ENCODE data around the gene TGFB1I1. TPM values are rescaled to one million over a fixed set of nuclear protein-coding genes. Genes with fewer than 3 reads are reported as not detected.
A peak's percentile ranks its signal among the peaks of the same experiment; 100 is the strongest.
"Not testable (repeated sequence)": the region's sequence is repeated elsewhere in the genome, so short reads cannot be mapped to it uniquely, and the experiment has no call there.

TGFB1I1 gene
- total RNA-seq, 1 donor from 2014 or later, result 13.2 TPM

DNA sequence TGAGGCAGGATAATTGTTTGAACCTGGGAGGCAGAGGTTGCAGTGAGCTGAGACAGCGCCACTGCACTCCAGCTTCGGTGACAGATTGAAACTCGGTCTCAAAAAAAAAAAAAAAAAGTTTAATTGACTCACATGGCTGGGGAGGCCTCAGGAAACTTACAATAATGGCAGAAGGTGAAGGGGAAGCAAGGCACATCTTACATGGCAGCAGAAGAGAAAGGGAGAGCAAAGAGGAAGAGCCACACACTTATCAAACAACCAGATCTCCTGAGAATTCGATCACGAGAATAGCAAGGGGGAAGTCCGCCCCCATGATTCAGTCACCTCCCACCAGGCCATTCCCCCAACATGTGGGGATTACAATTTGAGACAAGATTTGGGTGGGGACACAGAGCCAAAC lies 26.0 kb upstream of the TGFB1I1 start:
- intact Hi-C loops (cut with DNase I), result loop anchor here (10.0 kb wide), 1 partner anchor 261 kb away; the partner anchor contains the start of gene FUS

DNA sequence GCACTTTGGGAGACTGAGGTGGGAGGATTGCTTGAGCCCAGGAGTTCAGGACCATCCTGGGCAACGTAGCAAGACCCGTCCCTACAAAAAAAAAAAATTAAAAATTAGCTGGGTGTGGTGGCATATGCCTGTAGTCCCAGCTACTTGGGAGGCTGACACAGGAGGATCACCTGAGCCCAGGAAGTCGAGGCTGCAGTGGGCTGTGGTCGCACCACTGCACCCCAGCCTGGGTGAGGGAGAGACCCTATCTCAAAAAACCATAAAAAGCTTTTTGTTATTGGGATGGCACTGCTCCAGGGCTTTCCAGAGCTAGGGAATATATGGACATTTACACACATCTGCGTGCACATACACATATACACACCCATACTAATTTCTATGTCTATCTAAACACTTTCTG lies 20.8 kb upstream of the TGFB1I1 start:
- no peak for DNase-seq
- intact Hi-C loops (cut with DNase I), result no loop called here
- no peak for ATAC-seq (ENCODE audit: poor library complexity)

More for the DNA sequence above, 26.0 kb upstream of the TGFB1I1 start:
- not testable (repeated sequence) for ATAC-seq (ENCODE audit: poor library complexity); DNase-seq

DNA sequence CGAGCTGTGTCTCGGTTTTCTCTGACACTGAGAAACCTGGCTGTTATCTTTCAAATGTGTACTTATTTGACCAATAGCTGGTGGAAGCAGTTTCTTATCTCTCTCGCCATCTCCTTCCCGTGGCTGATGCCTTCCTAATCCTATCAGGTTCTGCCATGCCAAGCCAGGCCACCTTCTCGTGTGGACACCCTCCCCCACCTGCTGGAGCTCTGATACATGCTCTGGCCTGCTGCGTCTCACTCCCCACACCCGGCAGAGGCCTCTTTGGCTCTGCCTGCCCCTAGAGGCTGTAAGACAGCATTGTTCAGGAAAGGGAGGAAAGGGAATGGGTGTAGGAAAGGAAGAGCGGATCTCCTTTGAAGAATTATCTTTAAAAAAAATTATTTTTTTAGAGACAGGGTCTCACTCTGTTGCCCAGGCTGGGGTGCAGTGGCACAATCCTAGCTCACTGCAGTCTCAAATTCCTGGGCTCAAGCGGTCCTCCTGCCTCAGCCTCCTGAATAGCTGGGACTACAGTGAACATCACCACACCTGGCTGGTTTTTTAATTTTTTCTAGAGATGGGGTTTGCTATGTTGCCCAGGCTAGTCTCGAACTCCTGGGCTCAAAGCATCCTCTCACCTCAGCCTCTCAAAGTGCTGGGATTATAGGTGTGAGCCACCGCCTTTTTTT lies 20.1 kb upstream of the TGFB1I1 start:
- intact Hi-C loops (cut with DNase I), result no loop called here
- DNase-seq (peak; percentile 63), ATAC-seq (ENCODE audit: poor library complexity) (peak; percentile 71)

DNA sequence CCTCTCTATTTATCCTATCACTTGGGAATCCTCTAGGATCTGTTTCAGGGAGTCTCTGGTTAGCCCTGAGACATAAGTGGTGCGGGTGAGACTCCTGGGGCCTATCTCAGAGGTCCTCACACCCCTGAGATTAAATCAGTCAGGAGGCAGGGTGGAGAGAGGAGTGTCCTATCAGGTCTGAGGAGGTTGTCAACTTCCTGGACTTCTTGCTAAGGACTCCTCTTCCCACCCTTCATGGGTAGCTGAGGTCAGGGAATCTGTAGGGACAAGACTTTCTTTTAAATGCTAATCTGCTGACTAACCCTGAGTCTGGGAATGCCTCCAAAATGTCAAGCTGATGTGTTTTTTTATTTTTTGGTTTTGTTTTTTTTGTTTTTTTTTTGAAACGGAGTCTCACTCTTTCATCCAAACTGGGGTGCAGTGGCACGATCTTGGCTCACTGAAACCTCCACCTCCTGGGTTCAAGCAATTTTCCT lies 19.3 kb upstream of the TGFB1I1 start:
- DNase-seq (no peak), ATAC-seq (ENCODE audit: poor library complexity) (peak; percentile 50)
- intact Hi-C loops (cut with DNase I), result no loop called here

DNA sequence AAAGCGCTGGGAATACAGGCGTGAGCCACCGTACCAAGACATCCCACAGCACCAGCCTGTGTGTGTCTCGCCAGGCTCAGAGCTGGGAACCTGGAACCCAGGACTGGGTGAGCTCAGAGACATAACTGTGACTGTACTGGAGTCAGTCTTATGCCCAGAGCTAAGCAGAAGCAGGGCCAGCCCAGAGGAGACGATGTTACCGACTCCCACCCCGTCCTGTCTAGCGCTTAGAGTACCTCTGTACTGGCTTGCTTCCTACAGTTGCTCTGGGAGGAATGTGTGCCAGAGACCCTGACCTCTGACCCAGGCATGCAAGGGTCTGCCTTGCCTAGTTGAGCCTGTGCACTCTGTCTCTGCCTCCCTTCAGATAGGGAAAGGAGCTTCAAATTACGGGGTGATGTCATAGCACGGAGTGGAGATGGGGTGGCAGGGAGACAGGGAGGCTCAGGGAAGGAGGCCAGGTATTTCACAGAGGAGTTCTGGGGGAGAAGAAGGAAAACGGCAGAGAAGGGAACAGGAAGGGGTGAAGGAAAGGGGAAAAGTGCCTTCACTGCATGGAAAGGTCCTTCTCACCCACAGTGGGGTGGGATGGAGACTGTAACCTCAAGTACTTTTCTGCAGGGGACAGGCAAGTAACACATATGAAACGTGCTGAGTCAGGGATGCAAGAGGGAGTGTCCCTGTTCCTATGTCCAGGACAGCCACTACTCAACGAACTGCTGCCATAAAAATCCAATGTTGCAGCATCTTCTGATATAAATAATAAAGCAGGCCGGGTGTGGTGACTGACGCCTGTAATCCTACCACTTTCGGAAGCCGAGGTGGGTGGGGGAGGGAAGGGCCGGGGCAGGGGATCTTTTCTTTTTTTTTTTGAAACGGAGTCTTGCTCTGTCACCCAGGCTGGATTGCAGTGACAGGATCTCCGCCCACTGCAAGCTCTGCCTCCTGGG lies 18.4 kb upstream of the TGFB1I1 start:
- intact Hi-C loops (cut with DNase I), result no loop called here
- DNase-seq (peak; percentile 68), ATAC-seq (ENCODE audit: poor library complexity) (peak; percentile 16)

DNA sequence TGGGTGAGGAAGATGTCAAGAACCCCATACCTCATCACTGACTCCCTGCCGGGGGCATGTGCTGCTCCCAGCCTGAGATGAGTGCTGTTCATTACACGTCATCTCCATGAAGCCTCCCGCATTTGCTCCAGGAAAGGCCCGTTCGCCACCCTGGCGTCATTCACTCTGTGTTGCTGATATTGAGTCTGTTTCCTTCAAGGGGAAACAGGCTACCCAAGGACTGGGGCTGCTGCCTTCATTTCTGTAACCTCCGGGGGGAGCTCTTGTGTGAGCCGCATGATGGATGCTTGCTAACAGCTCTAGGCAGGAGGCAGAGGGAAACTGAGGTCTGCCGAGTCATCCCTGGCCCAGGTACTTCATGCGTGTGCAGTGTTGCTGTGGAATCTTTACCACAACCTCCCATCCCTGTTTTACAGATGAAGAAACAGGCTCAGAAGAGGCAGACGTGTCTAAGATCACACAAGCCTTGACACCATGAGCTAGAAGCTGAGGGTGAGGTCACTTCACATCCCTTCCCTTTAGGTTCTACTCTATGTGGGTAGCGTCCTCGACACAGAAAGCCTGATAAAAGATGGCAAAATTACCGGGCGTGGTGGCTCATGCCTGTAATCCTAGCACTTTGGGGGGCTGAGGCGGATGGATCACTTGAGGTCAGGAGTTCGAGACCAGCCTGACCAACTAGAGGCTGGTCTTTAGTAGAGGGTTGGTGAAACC lies 16.2 kb upstream of the TGFB1I1 start:
- intact Hi-C loops (cut with DNase I), result no loop called here
- ATAC-seq (ENCODE audit: poor library complexity), result no peak
- no peak for DNase-seq

DNA sequence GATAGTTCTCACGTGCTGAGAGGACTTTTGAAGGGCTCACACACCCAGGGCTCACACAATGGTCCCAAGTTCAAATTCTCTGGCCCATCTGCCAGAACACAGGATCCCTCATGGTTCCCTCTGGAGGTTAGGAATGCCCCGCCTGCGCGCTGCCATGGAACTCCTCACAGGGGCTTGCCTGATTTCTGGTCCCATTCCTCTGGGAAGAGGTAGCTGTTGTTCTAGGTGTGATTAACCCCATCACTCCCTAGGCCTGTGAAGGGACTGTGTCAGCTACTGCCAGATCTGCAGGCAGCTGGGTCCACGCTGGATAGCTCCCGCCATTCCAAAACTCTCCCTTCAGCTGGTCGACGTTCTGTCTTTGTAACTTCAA lies 15.0 kb upstream of the TGFB1I1 start:
- DNase-seq, result no peak
- intact Hi-C loops (cut with DNase I), result no loop called here
- no peak for ATAC-seq (ENCODE audit: poor library complexity)

DNA sequence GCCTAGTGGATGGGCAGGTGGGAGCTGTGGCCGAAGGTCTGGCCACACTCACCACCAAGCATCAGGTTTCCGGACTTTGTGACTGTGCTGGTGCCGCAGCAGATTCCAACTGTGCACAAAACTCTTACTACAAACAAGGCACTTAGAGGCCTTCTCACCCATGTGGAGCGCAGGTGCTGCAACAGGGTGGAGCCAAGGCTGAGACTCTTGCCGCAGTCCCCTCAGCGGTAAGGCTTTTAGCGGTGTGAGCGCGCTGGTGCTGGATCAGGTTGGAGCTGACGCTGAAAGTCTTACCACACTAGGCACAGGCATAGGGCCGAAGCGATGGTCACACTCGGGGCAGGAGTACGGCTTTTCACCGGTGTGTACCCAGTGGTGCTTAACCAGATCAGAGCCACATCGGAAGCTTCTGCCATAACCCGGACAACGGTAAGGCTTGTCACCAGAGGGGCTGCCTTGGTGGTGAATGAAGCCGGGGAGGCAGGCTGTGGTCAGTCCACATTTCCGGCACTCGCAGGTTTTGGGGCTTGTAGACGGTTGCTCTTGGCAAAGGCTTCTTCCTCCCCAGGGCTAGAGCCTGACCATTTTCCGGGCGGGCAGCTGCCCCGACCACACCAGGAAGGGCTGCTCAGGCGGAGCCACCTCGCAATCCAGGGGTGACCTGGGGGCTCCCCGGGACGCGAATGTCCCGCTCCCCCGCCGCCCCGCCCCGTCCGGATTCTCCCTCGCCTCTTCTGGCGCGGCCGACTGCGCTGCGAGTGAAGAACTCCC lies 13.7 kb upstream of the TGFB1I1 start:
- ATAC-seq (ENCODE audit: poor library complexity), result peak; percentile 0
- peak; percentile 76 for DNase-seq
- intact Hi-C loops (cut with DNase I), result no loop called here

DNA sequence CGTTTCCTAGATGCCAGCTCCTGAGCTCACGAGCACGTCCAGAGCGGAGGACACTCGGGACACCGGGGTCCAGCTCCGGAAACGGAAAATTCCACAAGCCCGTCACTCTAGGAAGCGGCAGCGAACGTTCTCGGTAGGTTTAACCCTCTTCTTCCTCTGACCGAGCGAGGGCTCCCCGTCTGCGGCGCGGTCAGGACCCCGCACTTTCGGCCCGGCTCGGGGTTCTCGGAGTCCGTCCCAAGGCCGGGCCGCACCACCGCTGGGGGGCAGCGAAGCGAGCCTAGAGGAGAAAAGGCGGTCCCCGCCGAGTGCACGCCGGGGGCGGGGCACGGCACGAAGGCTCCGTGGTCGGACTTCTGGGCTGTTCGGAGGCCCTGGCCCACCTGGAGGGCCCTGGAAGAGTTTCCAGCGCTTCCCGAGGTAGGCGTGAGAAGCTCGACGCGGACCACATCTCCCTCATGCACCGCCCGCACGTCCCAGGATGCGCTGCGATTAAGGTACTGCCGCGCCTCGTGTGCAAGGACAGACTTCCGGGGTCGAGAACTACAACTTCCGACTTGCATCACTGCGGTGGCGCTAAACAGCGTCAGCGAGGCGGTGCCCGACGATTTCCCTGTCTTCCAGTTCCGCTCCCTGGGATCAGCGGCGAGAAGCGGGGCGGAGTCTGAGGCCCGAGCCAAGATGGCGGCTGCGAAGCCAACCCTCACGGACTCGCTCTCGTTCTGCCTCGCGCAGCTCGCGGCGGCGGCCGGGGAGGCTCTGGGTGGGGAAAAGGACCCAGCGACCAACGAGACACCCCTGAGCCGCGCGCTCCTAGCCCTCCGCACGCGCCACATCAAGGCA lies 12.9 kb upstream of the TGFB1I1 start, which contains the start of gene ARMC5:
ARMC5 (plus strand) TSS at position 658 of the 843 bp plus-strand sequence; CDS start at position 682, 24 bp downstream.
- ATAC-seq (ENCODE audit: poor library complexity) (peak; percentile 90), DNase-seq (peak; percentile 98)
- intact Hi-C loops (cut with DNase I), result no loop called here

DNA sequence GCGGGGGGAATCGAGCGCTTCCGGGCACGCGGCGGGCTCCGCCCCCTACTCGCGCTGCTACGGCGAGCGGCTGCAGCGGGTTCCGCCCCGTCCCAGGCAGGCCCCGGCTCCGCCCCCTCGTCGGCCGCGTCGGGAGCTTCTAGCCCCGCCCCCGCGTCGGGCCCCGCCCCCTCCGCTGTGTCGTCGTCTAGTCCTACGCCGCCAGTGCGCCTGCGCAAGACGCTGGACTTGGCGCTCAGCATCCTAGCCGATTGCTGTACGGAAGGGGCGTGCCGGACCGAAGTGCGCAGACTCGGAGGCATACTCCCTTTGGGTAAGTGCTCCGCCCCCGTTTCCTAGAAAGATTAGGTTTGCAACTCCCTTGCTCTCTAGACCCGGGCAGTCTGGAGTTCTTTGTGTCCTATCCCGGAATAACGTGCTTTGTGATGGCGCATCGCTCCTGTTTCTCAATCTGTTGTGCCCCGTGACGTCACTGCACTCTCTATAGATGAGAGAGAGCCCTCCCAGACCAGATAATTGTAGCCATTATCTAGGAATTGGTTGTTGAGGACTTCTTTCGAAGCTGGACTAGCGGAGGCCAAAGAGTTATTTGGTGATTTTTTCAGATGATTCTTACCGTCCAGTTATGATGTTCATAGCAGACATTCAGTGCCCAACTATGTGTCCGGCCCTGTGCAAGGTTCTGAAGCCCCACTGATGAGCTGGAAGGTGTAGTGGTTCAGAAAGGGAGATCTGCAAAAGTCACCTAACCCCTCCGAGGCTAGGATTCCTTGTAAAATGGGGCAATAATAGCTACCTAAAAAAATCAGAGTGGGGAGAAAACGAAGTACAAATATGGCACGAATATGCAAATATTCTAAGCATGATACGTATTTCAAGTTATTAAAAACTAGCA lies 12.0 kb upstream of the TGFB1I1 start:
- intact Hi-C loops (cut with DNase I), result no loop called here
- DNase-seq (peak; percentile 100), ATAC-seq (ENCODE audit: poor library complexity) (peak; percentile 91)

DNA sequence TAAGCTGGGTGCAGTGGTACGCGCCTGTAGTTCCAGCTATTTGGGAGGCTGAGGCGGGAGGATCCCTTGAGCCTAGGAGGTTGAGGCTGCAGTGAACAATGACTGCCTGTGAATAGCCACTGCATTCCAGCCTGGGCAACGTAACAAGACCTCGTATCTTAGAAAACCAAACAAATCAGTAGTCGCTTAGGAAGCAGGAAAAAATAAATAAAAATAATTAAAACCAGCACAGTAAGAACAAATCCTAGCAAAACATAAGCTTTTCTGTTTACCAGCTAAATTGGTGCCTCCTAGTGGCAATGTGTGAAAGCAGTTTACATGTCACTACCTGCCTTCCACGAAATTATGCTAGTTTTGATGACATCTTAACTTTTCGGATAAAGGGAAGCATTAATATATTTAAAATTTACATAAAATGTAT lies 11.4 kb upstream of the TGFB1I1 start:
- intact Hi-C loops (cut with DNase I), result no loop called here
- ATAC-seq (ENCODE audit: poor library complexity), result no peak
- peak; percentile 25 for DNase-seq

DNA sequence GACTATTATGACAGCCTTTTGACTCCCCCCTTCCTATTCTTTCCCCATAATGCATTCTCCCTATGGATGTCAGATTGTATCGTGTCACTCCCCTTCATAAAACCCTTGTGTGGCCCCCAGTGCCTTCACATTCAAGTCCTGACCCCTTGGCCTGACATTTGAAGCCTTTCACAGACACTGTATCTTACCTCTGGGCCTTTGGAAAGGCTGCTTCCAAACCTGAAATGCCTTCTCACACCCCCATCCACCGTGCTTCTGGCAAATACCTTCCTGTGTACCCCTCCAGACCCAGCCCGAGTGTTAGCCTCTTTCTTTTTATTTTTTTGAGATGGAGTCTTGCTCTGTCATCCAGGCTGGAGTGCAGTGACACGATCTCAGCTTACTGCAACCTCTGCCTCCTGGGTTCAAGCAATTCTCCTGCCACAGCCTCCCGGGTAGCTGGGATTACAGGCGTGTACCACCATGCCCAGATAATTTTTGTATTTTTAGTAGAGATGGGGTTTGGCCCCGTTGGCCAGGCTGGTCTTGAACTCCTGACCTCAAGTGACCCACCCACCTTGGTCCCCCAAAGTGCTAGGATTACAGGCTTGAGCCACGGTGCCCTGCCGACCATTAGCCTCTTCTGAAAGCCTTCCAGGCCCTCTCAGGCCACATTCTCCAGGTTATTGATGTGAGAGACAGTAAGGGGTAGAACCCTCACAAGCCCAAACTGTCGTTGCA lies 10.6 kb upstream of the TGFB1I1 start:
- DNase-seq (peak; percentile 23), ATAC-seq (ENCODE audit: poor library complexity) (no peak)
- intact Hi-C loops (cut with DNase I), result no loop called here

DNA sequence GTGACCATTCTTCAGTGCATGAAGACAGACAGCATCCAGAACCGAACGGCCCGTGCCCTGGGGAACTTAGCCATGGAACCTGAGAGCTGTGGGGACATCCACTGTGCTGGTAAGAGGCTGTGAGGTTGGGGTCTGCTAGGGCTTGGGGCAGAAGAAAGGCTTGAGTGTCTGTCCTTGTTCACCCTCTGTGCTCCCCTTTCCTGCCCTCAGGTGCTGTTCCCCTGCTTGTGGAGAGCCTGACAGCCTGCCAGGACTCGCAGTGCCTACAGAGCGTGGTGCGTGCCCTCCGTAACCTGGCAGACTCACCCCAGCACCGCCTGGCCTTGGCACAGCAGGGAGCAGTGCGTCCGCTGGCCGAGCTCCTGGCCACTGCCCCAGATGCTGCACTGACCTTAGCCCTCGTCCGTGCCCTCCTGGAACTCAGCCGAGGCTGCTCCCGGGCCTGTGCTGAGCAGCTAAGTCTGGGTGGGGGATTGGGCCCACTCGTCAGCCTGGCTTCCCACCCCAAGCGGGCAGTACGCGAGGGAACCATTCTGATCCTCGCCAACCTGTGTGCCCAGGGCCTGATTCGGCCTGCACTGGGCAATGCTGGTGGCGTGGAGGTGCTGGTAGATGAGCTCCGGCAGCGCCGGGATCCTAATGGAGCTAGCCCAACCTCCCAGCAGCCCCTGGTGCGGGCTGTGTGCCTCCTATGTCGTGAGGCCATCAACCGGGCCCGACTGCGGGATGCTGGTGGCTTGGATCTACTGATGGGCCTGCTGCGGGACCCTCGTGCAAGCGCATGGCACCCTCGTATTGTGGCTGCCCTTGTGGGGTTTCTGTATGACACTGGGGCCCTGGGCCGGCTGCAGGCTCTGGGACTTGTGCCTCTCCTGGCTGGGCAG lies 9.8 kb upstream of the TGFB1I1 start:
- DNase-seq (peak; percentile 39), ATAC-seq (ENCODE audit: poor library complexity) (no peak)
- intact Hi-C loops (cut with DNase I), result no loop called here

DNA sequence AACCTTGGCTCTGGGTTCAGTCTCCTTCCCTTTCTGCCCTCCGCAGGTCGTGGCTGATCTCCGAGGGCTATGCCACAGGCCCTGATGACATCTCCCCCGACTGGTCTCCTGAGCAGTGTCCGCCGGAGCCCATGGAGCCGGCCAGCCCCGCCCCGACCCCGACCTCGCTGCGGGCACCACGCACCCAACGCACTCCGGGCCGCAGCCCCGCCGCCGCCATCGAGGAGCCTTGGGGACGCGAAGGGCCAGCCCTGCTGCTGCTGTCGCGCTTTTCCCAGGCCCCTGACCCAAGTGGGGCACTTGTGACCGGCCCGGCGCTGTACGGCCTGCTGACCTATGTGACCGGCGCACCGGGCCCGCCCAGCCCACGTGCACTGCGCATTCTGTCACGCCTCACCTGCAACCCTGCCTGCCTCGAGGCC lies 7.6 kb upstream of the TGFB1I1 start:
- ATAC-seq (ENCODE audit: poor library complexity) (no peak), DNase-seq (peak; percentile 37)
- intact Hi-C loops (cut with DNase I), result no loop called here

DNA sequence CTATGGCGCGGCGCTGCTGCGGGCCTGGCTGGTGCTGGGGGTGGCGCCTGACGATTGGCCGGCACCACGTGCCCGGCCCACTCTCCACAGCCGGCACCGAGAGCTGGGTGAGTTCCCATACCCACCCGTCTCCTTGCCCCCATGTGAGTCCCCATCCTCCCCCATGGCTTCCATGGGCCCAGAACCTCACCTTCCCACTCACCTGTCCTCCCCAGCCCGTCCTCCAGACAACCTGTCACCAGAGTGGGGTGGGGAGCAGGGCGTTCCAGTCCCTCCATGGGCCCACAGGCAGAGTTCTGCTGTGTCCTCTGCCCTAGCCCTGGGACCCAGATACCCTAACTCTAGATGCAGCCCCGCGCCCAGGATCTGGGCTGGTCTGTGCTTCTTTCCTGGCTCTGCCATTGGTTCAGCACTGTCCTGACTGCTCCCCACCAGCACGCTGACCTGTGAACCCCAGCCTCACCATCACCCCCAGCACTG lies 7.1 kb upstream of the TGFB1I1 start:
- ATAC-seq (ENCODE audit: poor library complexity) (no peak), DNase-seq (peak; percentile 33)
- intact Hi-C loops (cut with DNase I), result no loop called here

All from Right ventricle myocardium superior (tissue), 1 donor.